ENCODE results near the gene RBM22.
"Not testable (repeated sequence)": the region's sequence is repeated elsewhere in the genome, so short reads cannot be mapped to it uniquely, and the experiment has no call there.

The RBM22 gene

DNA sequence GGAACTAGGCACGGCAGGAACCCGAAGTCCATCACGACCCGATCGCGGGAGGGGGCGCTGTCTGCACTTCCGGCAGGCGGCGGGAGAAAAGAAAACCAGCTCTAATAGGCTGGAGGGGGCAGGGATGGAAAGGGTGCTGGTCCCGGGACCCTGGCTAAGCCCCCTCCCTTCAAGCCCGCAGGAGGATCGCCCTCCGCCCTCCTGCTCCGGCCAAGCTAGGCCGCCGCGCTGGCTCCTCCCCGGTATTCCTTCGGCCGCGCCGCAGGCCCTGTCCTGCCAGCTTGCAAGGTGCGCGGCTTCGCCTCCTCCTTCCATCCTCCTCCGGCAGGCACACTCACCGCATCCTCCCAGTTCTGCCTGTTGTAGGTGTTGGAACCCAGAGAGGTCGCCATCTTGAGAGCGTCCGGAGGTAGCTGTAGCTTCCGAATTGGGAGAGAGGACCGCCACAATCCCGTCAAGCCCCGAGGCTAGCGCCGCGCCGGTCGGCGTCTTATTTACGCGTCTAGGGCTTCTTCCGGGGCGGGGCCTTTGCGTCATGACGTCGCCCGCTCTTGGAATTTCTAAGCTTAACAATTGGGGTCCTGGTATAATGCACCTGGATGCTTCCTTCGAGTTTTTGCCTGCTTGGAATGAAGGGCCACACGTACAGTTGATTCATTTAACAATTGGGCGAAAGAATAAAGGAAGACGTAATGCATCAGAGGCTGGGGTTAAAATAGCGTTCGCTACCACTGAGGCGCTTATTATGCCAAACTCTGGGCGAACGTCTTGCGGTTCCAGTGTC, at the start of gene RBM22:
TSS of gene RBM22 (minus strand) at position 469 of the 784 bp plus-strand sequence. CDS start at position 392, 77 bp downstream.
- peak; percentile 71 for FAIRE-seq

DNA sequence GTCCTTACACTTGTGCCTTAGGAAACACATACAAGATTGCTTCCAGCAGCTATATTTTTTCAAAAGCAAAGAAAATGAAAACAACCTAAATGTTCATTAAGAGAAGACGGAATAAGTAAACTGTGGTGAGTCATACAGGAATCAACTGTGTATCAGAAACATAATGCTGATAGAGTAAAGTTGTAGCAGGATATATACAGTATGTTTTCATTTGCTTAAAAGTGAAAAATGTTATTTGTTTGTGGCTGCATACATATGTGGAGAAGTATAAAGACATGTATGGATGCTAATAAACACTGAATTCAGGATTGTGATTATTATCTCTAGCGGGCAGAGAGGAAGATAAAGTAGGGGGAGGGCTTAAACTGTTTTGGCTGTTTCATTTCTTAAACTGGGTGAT, 49.6 kb upstream of the RBM22 start:
- no peak for FAIRE-seq

- not testable (repeated sequence) for FAIRE-seq
Measured at GRCh38 chr5:150743142-150743488, 42.3 kb upstream of the RBM22 start.

- FAIRE-seq: not testable (repeated sequence)
Measured at GRCh38 chr5:150742455-150743141, 41.7 kb upstream of the RBM22 start.

DNA sequence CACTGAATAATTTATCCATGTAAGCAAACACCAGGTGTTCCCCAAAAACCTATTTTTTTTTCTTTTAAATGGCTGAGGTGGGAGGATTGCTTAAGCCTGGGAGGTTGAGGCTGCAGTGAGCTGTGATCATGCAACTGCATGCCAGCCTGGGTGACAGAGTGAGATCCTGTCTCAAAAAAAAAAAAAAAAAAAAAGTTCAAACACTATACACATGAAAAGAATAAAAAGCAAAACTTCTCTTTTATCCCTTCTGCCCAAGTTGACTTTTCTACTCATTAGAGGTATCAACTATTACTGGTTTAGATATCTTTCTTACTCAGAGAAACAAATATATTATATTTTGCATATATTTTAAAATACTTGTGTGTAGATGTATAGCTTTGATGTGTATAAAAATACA, 40.1 kb upstream of the RBM22 start:
- no peak for FAIRE-seq

- FAIRE-seq: no peak
Measured at GRCh38 chr5:150738862-150739261, 38.0 kb upstream of the RBM22 start.

GRCh38 chr5:150734579-150735384, 33.9 kb upstream of the RBM22 start:
- no peak for FAIRE-seq

- no peak for FAIRE-seq
Measured at GRCh38 chr5:150731669-150732242, 30.9 kb upstream of the RBM22 start.

DNA sequence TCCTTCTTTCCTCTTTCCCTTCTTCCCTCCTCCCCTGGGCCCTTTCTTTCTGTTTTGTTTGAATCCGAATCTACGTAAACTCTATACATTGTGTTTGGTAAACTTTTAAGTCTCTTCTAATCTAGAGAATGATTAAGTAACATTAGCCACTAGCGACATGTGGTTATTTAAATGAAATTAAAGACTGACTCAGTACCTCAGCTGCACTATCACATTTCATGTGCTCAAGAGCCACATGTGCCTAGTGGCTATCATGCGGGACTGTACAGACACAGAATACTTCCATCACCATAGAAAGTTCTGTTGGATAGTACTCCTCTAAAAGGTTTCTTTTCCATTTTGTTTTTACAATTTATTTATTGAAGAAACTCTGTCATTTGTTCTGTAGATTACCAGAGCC, 29.0 kb upstream of the RBM22 start:
- no peak for FAIRE-seq

DNA sequence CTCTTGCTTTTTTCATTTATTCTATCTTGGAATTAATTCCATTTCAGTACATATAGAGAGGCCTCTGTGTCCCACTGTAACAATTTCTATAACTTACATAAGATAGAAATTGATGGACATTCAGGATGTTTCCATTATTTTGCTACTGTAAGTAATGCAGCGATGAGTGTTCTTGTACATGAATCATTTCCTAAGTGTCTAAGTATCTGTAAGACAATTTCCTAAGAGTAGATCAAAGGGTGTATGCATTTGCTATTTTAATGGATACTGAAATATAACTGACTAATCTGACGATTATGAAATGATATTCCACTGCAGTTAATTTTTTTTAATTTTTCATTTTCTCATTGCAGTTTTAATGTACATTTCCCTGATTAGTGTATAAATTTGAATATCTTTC, 23.0 kb upstream of the RBM22 start:
- no peak for FAIRE-seq

DNA sequence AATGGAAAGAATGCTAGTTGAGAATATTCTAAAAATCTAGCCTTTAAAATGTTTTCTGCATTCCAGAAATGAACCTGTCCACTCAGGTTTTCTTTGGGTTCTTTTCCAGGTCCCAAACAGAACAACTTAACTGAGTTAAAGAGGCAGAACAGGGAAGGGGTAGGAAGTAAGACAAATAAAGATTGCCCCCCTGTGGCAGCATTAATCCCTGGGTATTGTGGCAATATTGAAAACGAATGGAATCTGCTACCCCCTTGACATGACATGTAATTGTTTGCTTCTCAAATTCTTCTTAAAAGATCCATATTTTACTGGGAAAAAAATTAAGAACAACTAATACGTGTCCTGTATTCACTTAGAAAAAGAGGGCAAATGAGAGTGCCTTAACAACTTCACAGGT, 9.3 kb upstream of the RBM22 start:
- no peak for FAIRE-seq

GRCh38 chr5:150706776-150707390, 6.0 kb upstream of the RBM22 start:
- no peak for FAIRE-seq

- FAIRE-seq: no peak
Measured at GRCh38 chr5:150703762-150704161, 2.9 kb upstream of the RBM22 start.

DNA sequence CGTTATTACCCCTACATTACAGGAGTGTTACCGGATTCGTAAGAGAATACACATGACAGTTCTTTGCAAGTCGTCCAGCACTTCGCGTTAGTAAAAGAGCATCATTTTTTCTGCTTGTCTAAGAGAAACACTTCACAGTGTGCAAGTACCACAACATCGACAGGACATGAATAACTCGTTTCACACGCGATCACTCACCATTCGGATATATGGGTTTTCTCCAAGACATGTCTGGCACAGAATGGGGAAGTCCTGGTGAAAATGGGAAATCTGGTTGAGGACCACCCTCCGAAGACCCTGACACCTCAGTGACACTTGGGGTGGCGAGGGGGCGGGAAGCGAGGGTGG, 642 bp downstream of the RBM22 start:
- no peak for FAIRE-seq

DNA sequence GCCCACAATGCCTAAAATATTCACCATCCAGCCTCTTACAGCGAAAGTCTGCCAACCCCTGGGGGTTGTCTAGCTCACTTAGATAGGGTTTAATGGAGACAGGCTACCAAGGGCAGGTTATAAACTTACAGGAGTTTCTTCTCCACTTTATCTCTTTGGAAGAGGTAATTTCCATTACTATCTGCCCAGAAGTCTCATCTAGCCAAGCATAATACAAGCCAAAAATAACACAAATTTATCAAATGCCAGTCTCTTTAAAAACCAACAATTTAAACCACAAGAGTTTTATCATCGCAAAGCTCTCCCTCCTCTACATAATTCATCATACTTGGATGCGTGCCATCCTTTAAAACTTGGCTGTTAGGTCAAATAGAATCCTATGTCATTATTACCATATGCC, 6.2 kb downstream of the RBM22 start:
- FAIRE-seq: no peak

GRCh38 chr5:150692276-150692675, 8.6 kb downstream of the RBM22 start:
- FAIRE-seq: no peak

GRCh38 chr5:150690760-150691159, 10.1 kb downstream of the RBM22 start:
- no peak for FAIRE-seq

GRCh38 chr5:150689120-150689519, 11.7 kb downstream of the RBM22 start:
- no peak for FAIRE-seq

GRCh38 chr5:150676578-150676977, 24.3 kb downstream of the RBM22 start:
- no peak for FAIRE-seq

DNA sequence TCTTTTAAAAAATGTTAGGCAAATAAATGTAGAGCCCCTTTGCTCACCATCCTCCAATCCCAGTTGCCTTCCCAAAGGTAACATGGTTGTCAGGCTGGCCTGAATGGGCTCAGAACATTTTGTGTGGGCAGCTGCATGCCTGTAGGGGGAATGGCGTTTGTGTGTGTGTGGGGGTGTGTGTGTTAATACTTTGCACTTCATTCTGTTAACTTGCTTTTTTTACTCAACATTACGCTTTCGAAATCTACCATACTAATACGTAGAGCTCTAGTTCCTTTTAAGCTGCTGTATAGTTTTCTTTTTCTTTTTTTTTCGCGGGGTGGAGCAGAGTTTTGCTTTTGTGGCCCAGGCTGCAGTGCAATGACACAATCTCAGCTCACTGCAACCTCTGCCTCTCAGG, 25.8 kb downstream of the RBM22 start:
- FAIRE-seq: no peak

- no peak for FAIRE-seq
Measured at GRCh38 chr5:150674341-150674821, 26.5 kb downstream of the RBM22 start.

DNA sequence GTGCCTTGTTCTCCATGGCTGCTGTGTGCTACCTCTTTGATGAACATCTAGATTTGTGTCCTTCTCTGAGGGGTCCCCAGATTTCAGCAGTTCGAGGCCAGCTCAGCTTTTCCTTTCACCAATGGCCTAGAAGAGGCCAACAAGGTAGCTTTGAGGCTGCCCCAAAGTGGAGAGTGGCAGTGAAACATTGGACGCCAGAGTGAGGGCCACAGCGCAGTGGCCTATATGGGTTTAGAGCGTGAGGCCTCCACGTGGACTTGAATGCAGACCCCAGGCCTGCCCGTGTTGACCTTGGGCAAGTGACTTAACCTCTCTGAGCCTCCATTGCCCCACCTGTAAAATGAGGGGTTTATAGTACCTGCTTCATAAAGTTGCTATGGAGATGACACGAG, 28.0 kb downstream of the RBM22 start:
- FAIRE-seq: no peak
